HepG2 (cell line): Measurements from ENCODE around the gene MPIG6B. TPM values are rescaled to one million over a fixed set of nuclear protein-coding genes. Genes with fewer than 3 reads are reported as not detected.

ENCODE experiments used
- ARNT ChIP-seq: fragments of 450-650 bp; IDR thresholded peaks from 2 replicates; pipeline ENCODE4 v1.6.1; 2017
- CBFB ChIP-seq: sonication (generic); formaldehyde crosslinking; IDR thresholded peaks from 2 replicates; pipeline ENCODE4 v1.4.0; 2020; ENCODE audit warnings: missing genetic modification reagents
- CHD4 ChIP-seq: fragments of 200-600 bp; sonication (generic); IDR thresholded peaks from 2 replicates; pipeline ENCODE4 v1.7.0; 2017; ENCODE audit warnings: mild to moderate bottlenecking, low read length, borderline replicate concordance
- GPBP1L1 ChIP-seq: sonication (generic); formaldehyde crosslinking; IDR thresholded peaks from 2 replicates; pipeline ENCODE4 v1.5.0; 2020; ENCODE audit warnings: mild to moderate bottlenecking, missing genetic modification reagents
- KDM6A ChIP-seq: IDR thresholded peaks from 2 replicates; pipeline ENCODE4 v1.6.1; 2016; ENCODE audit warnings: low read depth
- MAF1 ChIP-seq: sonication (generic); formaldehyde crosslinking; IDR thresholded peaks from 2 replicates; pipeline ENCODE4 v1.5.0; 2020; ENCODE audit warnings: missing genetic modification reagents, borderline replicate concordance
- PBX3 ChIP-seq: sonication (generic); formaldehyde crosslinking; IDR thresholded peaks from 2 replicates; pipeline ENCODE4 v1.8.1; 2023; ENCODE audit warnings: missing genetic modification reagents, inconsistent platforms, borderline replicate concordance
- RCOR2 ChIP-seq: IDR thresholded peaks from 2 replicates; pipeline ENCODE4 v1.6.1; 2016; ENCODE audit warnings: missing biosample characterization, missing genetic modification reagents
- SALL2 ChIP-seq: sonication (generic); formaldehyde crosslinking; IDR thresholded peaks from 2 replicates; pipeline ENCODE4 v1.8.1; 2023; ENCODE audit warnings: mild to moderate bottlenecking, missing genetic modification reagents, inconsistent platforms
- SIX4 ChIP-seq: sonication (generic); formaldehyde crosslinking; IDR thresholded peaks from 2 replicates; pipeline ENCODE4 v1.4.0; 2020; ENCODE audit warnings: missing genetic modification reagents
- SMAD9 ChIP-seq: sonication (generic); formaldehyde crosslinking; IDR thresholded peaks from 2 replicates; pipeline ENCODE4 v1.5.1; 2020; ENCODE audit warnings: mild to moderate bottlenecking, missing genetic modification reagents
- THAP9 ChIP-seq: sonication (generic); formaldehyde crosslinking; IDR thresholded peaks from 2 replicates; pipeline ENCODE4; 2020; ENCODE audit warnings: missing genetic modification reagents, mild to moderate bottlenecking, borderline replicate concordance
- XBP1 ChIP-seq: sonication (generic); formaldehyde crosslinking; IDR thresholded peaks from 2 replicates; pipeline ENCODE4 v1.5.0; 2020; ENCODE audit warnings: missing genetic modification reagents
- ZBTB10 ChIP-seq: sonication (generic); formaldehyde crosslinking; IDR thresholded peaks from 2 replicates; pipeline ENCODE4 v1.4.0; 2020; ENCODE audit warnings: missing genetic modification reagents, borderline replicate concordance
- ZBTB21 ChIP-seq: sonication (generic); formaldehyde crosslinking; IDR thresholded peaks from 2 replicates; pipeline ENCODE4 v1.4.0; 2020; ENCODE audit warnings: missing genetic modification reagents
- ZBTB7A ChIP-seq: sonication (generic); formaldehyde crosslinking; IDR thresholded peaks from 2 replicates; pipeline ENCODE4 v1.8.0; 2022; ENCODE audit warnings: mild to moderate bottlenecking, missing genetic modification reagents
- ZNF143 ChIP-seq: sonication (generic); formaldehyde crosslinking; IDR thresholded peaks from 2 replicates; pipeline ENCODE4 v1.4.0; 2020; ENCODE audit warnings: missing genetic modification reagents
- ZNF282 ChIP-seq: fragments of 450-650 bp; IDR thresholded peaks from 2 replicates; pipeline ENCODE4 v1.6.1; 2018; ENCODE audit not compliant: partially characterized antibody
- ZNF292 ChIP-seq: sonication (generic); formaldehyde crosslinking; IDR thresholded peaks from 2 replicates; pipeline ENCODE4 v1.8.1; 2022; ENCODE audit warnings: mild to moderate bottlenecking, low read depth, missing genetic modification reagents, borderline replicate concordance
- ZNF329 ChIP-seq: sonication (generic); formaldehyde crosslinking; IDR thresholded peaks from 2 replicates; pipeline ENCODE4 v1.9.0; 2021; ENCODE audit warnings: low read depth, mild to moderate bottlenecking, missing genetic modification reagents
- ZNF343 ChIP-seq: sonication (generic); formaldehyde crosslinking; IDR thresholded peaks from 2 replicates; pipeline ENCODE4 v1.4.0; 2020; ENCODE audit warnings: mild to moderate bottlenecking, missing genetic modification reagents
- polyA plus RNA-seq, 8 experiments: library from polyadenylated mRNA; depleted of rRNA in 3 of 8; stranded (reverse) in 7 of 8; unstranded in 1 of 8; fragments of >200 nt; fragmentation: Illumina TruSeq in 4 of 8; extraction: Trizol in 4 of 8; gene quantifications; 2 replicates each; pipeline versions ENCODE4 v1.2.1 to v1.2.3, GENCODE V29; 2011 to 2016; ENCODE audit warnings: low read depth in 4 of 8, missing spikeins in 1 of 8, mixed read lengths in 1 of 8; ENCODE audit not compliant: insufficient read depth in 1 of 8
- total RNA-seq, 5 experiments: library from RNA; depleted of rRNA; stranded (reverse); fragments of >200 nt; fragmentation: Illumina TruSeq; extraction: Trizol; gene quantifications; 2 replicates each; pipeline ENCODE4 v1.2.3, GENCODE V29; 2016; ENCODE audit warnings: low read depth in 1 of 5
- TF ChIP-seq, protein P1 (sequence below): sonication (generic); formaldehyde crosslinking; conservative IDR thresholded peaks from 2 replicates; pipeline ENCODE4 v1.8.0; 2022; ENCODE audit warnings: missing genetic modification reagents

MPIG6B gene
- total and polyA plus RNA-seq, 2 of the 13 experiments (the other 11 are each of a cell fraction or from before 2014, with no cell fraction given): not detected

DNA sequence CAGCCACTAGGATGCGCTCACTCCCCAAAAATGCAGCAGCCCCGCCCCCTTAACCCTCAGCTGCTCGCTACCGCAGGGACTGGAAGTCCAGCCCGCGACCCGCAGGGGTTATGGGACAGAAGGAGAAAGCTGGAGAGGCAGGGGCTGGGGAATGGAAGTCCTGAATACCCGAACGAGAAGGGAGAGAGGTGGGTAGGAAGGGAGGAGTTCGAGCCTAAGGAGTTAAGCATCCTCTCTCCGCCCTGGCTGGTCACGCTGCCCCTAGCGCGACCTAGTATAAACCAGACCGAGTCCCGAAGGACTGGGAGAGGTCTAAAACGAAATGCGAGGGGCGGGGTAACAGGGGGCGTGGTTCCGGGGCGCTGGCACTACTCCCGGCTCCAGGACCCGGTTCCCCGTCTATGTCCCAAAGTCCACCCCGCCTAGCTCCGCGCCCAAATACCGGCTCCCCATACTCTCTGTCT, 6.4 kb downstream of the MPIG6B start (continued):
- peak; percentile 96 for TF ChIP-seq ZBTB10
- TF ChIP-seq ARNT: no peak
- TF ChIP-seq ZNF329: no peak
- TF ChIP-seq, protein P1, sequence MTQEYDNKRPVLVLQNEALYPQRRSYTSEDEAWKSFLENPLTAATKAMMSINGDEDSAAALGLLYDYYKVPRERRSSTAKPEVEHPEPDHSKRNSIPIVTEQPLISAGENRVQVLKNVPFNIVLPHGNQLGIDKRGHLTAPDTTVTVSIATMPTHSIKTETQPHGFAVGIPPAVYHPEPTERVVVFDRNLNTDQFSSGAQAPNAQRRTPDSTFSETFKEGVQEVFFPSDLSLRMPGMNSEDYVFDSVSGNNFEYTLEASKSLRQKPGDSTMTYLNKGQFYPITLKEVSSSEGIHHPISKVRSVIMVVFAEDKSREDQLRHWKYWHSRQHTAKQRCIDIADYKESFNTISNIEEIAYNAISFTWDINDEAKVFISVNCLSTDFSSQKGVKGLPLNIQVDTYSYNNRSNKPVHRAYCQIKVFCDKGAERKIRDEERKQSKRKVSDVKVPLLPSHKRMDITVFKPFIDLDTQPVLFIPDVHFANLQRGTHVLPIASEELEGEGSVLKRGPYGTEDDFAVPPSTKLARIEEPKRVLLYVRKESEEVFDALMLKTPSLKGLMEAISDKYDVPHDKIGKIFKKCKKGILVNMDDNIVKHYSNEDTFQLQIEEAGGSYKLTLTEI (CRISPR knock-in tag): no peak
- no peak for TF ChIP-seq MAF1 (CRISPR knock-in tag)
- 0 out of 2 replicates have a peak, but pooled peaks have one; percentile 26 for TF ChIP-seq PBX3 (CRISPR knock-in tag)
- TF ChIP-seq ZNF143: no peak
- 0 out of 2 replicates have a peak, but pooled peaks have one; percentile 42 for TF ChIP-seq CBFB
- no peak for TF ChIP-seq THAP9
- no peak for TF ChIP-seq CHD4
- TF ChIP-seq KDM6A (CRISPR knock-in tag): no peak
- TF ChIP-seq SALL2 (CRISPR knock-in tag): 0 out of 2 replicates have a peak, but pooled peaks have one; percentile 49
- no peak for TF ChIP-seq XBP1 (CRISPR knock-in tag)
- no peak for TF ChIP-seq ZNF282
- no peak for TF ChIP-seq GPBP1L1 (CRISPR knock-in tag)
- TF ChIP-seq SMAD9: peak; percentile 52; the same call in 1 of the 2 replicates
- TF ChIP-seq ZBTB7A (CRISPR knock-in tag): peak; percentile 80
- no peak for TF ChIP-seq ZNF292 (CRISPR knock-in tag)
- TF ChIP-seq ZNF343: peak; percentile 68; the same call in 1 of the 2 replicates
- TF ChIP-seq SIX4 (CRISPR knock-in tag): 0 out of 2 replicates have a peak, but pooled peaks have one; percentile 6
- TF ChIP-seq RCOR2 (CRISPR knock-in tag): 0 out of 2 replicates have a peak, but pooled peaks have one; percentile 42
- no peak for TF ChIP-seq ZBTB21 (CRISPR knock-in tag)
